K562 (cell line): ENCODE data around the gene TSGA10. TPM values are rescaled to one million over a fixed set of nuclear protein-coding genes. Genes with fewer than 3 reads are reported as not detected.

Experiments
- BRF2 ChIP-seq: IDR thresholded peaks from 3 replicates; pipeline ENCODE4 v1.6.1; 2011; ENCODE audit warnings: borderline replicate concordance, mild to moderate bottlenecking; ENCODE audit not compliant: insufficient read length, insufficient read depth
- CBX3 ChIP-seq, 2 experiments: IDR thresholded peaks; 1 replicate in 1 of 2; 2 replicates in 1 of 2; pipeline ENCODE4 v1.6.1; 2012; ENCODE audit warnings: inconsistent platforms in 2 of 2, low read length in 2 of 2, borderline replicate concordance in 1 of 2, control low read depth in 1 of 2
- CBX5 ChIP-seq: IDR thresholded peaks from 2 replicates; pipeline ENCODE4 v1.6.1; 2014; ENCODE audit warnings: low read depth, borderline replicate concordance
- E2F4 ChIP-seq: sonication (generic); formaldehyde crosslinking; IDR thresholded peaks from 2 replicates; pipeline ENCODE4 v1.8.0; 2022; ENCODE audit warnings: mild to moderate bottlenecking, low read depth, missing genetic modification reagents
- E2F8 ChIP-seq: fragments of 450-650 bp; IDR thresholded peaks from 2 replicates; pipeline ENCODE4 v1.7.1; 2018; ENCODE audit warnings: mild to moderate bottlenecking, low read depth; ENCODE audit not compliant: partially characterized antibody
- FOXP1 ChIP-seq: sonication (generic); formaldehyde crosslinking; IDR thresholded peaks from 2 replicates; pipeline ENCODE4 v1.8.0; 2022; ENCODE audit warnings: mild to moderate bottlenecking, missing genetic modification reagents
- NCOA2 ChIP-seq, 2 experiments: fragments of 450-650 bp; IDR thresholded peaks; 2 replicates each; pipeline ENCODE4 v1.6.1; 2018; ENCODE audit warnings: mild to moderate bottlenecking in 2 of 2, moderate library complexity in 1 of 2; ENCODE audit not compliant: partially characterized antibody in 2 of 2
- POLR3G ChIP-seq: IDR thresholded peaks from 2 replicates; pipeline ENCODE4 v1.6.1; 2011; ENCODE audit not compliant: insufficient read length, insufficient replicate concordance; ENCODE audit errors: extremely low read depth
- SMAD3 ChIP-seq: fragments of 450-650 bp; formaldehyde crosslinking; conservative IDR thresholded peaks from 2 replicates; pipeline ENCODE4 v1.4.0; 2020; ENCODE audit warnings: mild to moderate bottlenecking
- SREBF2 ChIP-seq: sonication (generic); formaldehyde crosslinking; IDR thresholded peaks from 2 replicates; pipeline ENCODE4 v1.4.0; 2020; ENCODE audit warnings: mild to moderate bottlenecking, missing genetic modification reagents
- SRSF3 ChIP-seq: fragments of 200-400 bp; formaldehyde crosslinking; IDR thresholded peaks from 2 replicates; pipeline ENCODE4 v1.6.1; 2016; ENCODE audit warnings: mild to moderate bottlenecking, low read length, moderate library complexity; ENCODE audit not compliant: insufficient read depth
- TARDBP ChIP-seq: fragments of 450-650 bp; IDR thresholded peaks from 2 replicates; pipeline ENCODE4 v1.6.1; 2016
- TCFL5 ChIP-seq: fragments of 250-450 bp; sonication (Bioruptor Pico); conservative IDR thresholded peaks from 2 replicates; pipeline ENCODE4 v1.6.1; 2021; ENCODE audit warnings: mild to moderate bottlenecking, moderate library complexity, matching md5 sums
- YY1 ChIP-seq, 3 experiments: IDR thresholded peaks; 2 replicates each; pipeline ENCODE4 v1.6.1; 2011; ENCODE audit warnings: low read length in 2 of 3, mild to moderate bottlenecking in 2 of 3, moderate library complexity in 2 of 3, borderline replicate concordance in 1 of 3, control low read depth in 1 of 3, low read depth in 1 of 3; ENCODE audit not compliant: insufficient read depth in 3 of 3, insufficient replicate concordance in 2 of 3, control insufficient read depth in 1 of 3, insufficient read length in 1 of 3; ENCODE audit errors: extremely low read depth in 1 of 3
- ZBTB33 ChIP-seq: sonication (generic); formaldehyde crosslinking; IDR thresholded peaks from 2 replicates; pipeline ENCODE4 v1.8.1; 2023; ENCODE audit warnings: mild to moderate bottlenecking, missing genetic modification reagents
- ZNF253 ChIP-seq: fragments of 250-450 bp; sonication (Bioruptor Pico); conservative IDR thresholded peaks from 2 replicates; pipeline ENCODE4 v1.6.1; 2021; ENCODE audit warnings: mild to moderate bottlenecking
- ZNF436 ChIP-seq: fragments of 250-450, 450-650 bp; sonication (Bioruptor Pico); formaldehyde crosslinking; IDR thresholded peaks from 2 replicates; pipeline ENCODE4 v1.7.0; 2020; ENCODE audit warnings: mild to moderate bottlenecking
- ZNF507 ChIP-seq: conservative IDR thresholded peaks from 2 replicates; pipeline ENCODE4 v1.6.1; 2017; ENCODE audit warnings: missing genetic modification characterization, missing compliant biosample characterization
- ZNF584 ChIP-seq: fragments of 200-800 bp; sonication (Bioruptor generic); IDR thresholded peaks from 2 replicates; pipeline ENCODE4 v1.6.1; 2016; ENCODE audit warnings: low read depth, mild to moderate bottlenecking, missing genetic modification characterization, missing compliant biosample characterization
- polyA plus RNA-seq, 8 experiments: library from polyadenylated mRNA; depleted of rRNA in 4 of 8; stranded (reverse) in 5 of 8; unstranded in 3 of 8; fragments of >200 nt; fragmentation: Nextera tagmentation in 2 of 8; fragmentation: Illumina TruSeq in 1 of 8; extraction: Ambion mirVana in 2 of 8; extraction: Trizol in 1 of 8; gene quantifications; 2 replicates each; pipeline versions ENCODE4 v1.2.1 to v1.2.3, GENCODE V29; 2011 to 2014; ENCODE audit warnings: inconsistent platforms in 1 of 8, missing spikeins in 1 of 8
- total RNA-seq, 7 experiments: library from RNA; depleted of rRNA in 6 of 7; stranded (reverse); fragments of >200 nt in 6 of 7; fragmentation: Illumina TruSeq in 2 of 7; extraction: Trizol in 2 of 7; gene quantifications; 2 replicates each; pipeline versions ENCODE4 v1.2.1 to v1.2.3, GENCODE V29; 2011 to 2021; ENCODE audit warnings: low replicate concordance in 1 of 7

Gene TSGA10
- total and polyA plus RNA-seq, 9 of the 15 experiments (the other 6 are each of a cell fraction or from before 2014, with no cell fraction given), result 2.1 to 11.3 (median 3.2) TPM

GRCh38 chr2:99180755-99181623 is 26.2 kb upstream of the TSGA10 start, which contains the start of the genes MITD1 and MRPL30 (continued):
- TF ChIP-seq SMAD3 (CRISPR knock-in tag) (no peak), TARDBP (peak; percentile 49; the same call in 1 of the 2 replicates), CBX5 (no peak; the same call in 1 of the 2 replicates), SRSF3 (no peak), BRF2 (no peak), CBX3 (IDR thresholded peaks at IDR 0.05; ENCODE audit: borderline replicate concordance in 1 of 2, low read length in 2 of 2) (peak in 1 of 2 experiments; percentile 91; a peak in 2 of 3 replicates), ZNF253 (CRISPR knock-in tag) (no peak), NCOA2 (IDR thresholded peaks at IDR 0.05; ENCODE audit: partially characterized antibody in 2 of 2) (no peak), E2F4 (CRISPR knock-in tag) (no peak), ZNF436 (CRISPR knock-in tag) (no peak), SREBF2 (CRISPR knock-in tag) (no peak), ZNF507 (tag) (no peak), ZBTB33 (CRISPR knock-in tag) (peak; percentile 63; the same call in 1 of the 2 replicates), YY1 (IDR thresholded peaks at IDR 0.05; ENCODE audit: borderline replicate concordance in 1 of 3, control insufficient read depth in 1 of 3, extremely low read depth in 1 of 3, insufficient read depth in 3 of 3, insufficient read length in 1 of 3, insufficient replicate concordance in 2 of 3, low read depth in 1 of 3, low read length in 2 of 3) (peak in 2 of 3 experiments; percentile 44 to 74), E2F8 (peak; percentile 89), POLR3G (no peak), FOXP1 (CRISPR knock-in tag) (no peak), TCFL5 (CRISPR knock-in tag) (no peak), ZNF584 (CRISPR knock-in tag) (no peak)
